Hypothalamus (tissue), 51 donors: Measurements from ENCODE around the gene SKAP1.
"Not testable (repeated sequence)": the region's sequence is repeated elsewhere in the genome, so short reads cannot be mapped to it uniquely, and the experiment has no call there.

Source experiments
- DNase-seq, 51 donors: peaks; one replicate each; lab custom pipeline; 2025; lab: John Stamatoyannopoulos, UW

SKAP1 gene

GRCh38 chr17:48451489-48451888 is 21.5 kb upstream of the SKAP1 start:
- DNase-seq, result no peak

- DNase-seq, result not testable (repeated sequence)
These were observed 19.3 kb upstream of the SKAP1 start for GRCh38 chr17:48449335-48449734.

- DNase-seq, result no peak
These were observed 15.2 kb upstream of the SKAP1 start for GRCh38 chr17:48445248-48445620.

- no peak for DNase-seq
These were observed 14.7 kb upstream of the SKAP1 start for GRCh38 chr17:48444516-48445247.

GRCh38 chr17:48443712-48444111 is 13.7 kb upstream of the SKAP1 start:
- no peak for DNase-seq

GRCh38 chr17:48442819-48443218 is 12.8 kb upstream of the SKAP1 start:
- DNase-seq, result no peak

- no peak for DNase-seq
These were observed 11.8 kb upstream of the SKAP1 start for GRCh38 chr17:48441862-48442261.

- DNase-seq, result no peak
These were observed 11.3 kb upstream of the SKAP1 start for GRCh38 chr17:48441231-48441711.

GRCh38 chr17:48440669-48441068 is 10.7 kb upstream of the SKAP1 start:
- no peak for DNase-seq

- DNase-seq, result peak in 1 of 51 donors; percentile 8
These were observed 10.0 kb upstream of the SKAP1 start for GRCh38 chr17:48439875-48440505.

- no peak for DNase-seq
These were observed 9.3 kb upstream of the SKAP1 start for GRCh38 chr17:48439110-48439850.

GRCh38 chr17:48438516-48439061 is 8.6 kb upstream of the SKAP1 start:
- DNase-seq, result no peak

- DNase-seq, result no peak
These were observed 3.9 kb upstream of the SKAP1 start for GRCh38 chr17:48433896-48434295.

- peak in 3 of 51 donors; percentile 4 to 11 (median 9) for DNase-seq
These were observed 3.1 kb upstream of the SKAP1 start for GRCh38 chr17:48432820-48433775.

GRCh38 chr17:48429156-48429555 is 858 bp downstream of the SKAP1 start:
- DNase-seq, result no peak

GRCh38 chr17:48427598-48427997 is 2.4 kb downstream of the SKAP1 start:
- no peak for DNase-seq

- DNase-seq, result no peak
These were observed 3.1 kb downstream of the SKAP1 start for GRCh38 chr17:48426761-48427500.

- DNase-seq, result no peak
These were observed 3.9 kb downstream of the SKAP1 start for GRCh38 chr17:48426019-48426665.

GRCh38 chr17:48422060-48422459 is 8.0 kb downstream of the SKAP1 start:
- DNase-seq, result not testable (repeated sequence)
